ENCODE data around the gene BCAS1. TPM values are rescaled to one million over a fixed set of nuclear protein-coding genes. Genes with fewer than 3 reads are reported as not detected.

The BCAS1 gene
- total and polyA plus RNA-seq, 7 experiments from 2014 or later: 0.05 to 0.16 (median 0.10) TPM; not detected in 4

- no peak for DNase-seq
- ChIA-PET CTCF (interaction anchor here (0.7 kb wide), 1 partner anchor 45 kb away, joined by 3 read pairs; no protein-coding TSS in a partner anchor), POLR2A (no interaction called here)
- H3K36me3 ChIP-seq (ENCODE audit: control insufficient read depth in 2 of 3, insufficient read depth in 3 of 3, low read length in 3 of 3): no peaks in the 10 kb centered on the region
- no peaks in the 10 kb centered on the region for H3K27me3 ChIP-seq (ENCODE audit: control insufficient read depth in 2 of 2, insufficient read depth in 2 of 2, low read length in 2 of 2)
- H3K27ac ChIP-seq (ENCODE audit: low read depth, low read length): no peak overlapping the region
- Mint-ChIP-seq H3K9me3 (peaks cover 0 to 5% (median 0%) of the 10 kb centered on the region in 11 donors), H3K27me3 (peaks cover 0 to 18% (median 10%) of the 10 kb centered on the region in 5 donors), H3K27ac (no peak overlapping the region), H3K4me1 (peaks cover 0 to 4% (median 0%) of the 10 kb centered on the region in 7 donors), H3K4me3 (no peak overlapping the region), H3K36me3 (peaks cover 0 to 4% (median 0%) of the 10 kb centered on the region in 5 donors)
- no peak overlapping the region for H3K4me3 ChIP-seq (ENCODE audit: low read length)
- H3K4me1 ChIP-seq (ENCODE audit: control insufficient read depth in 2 of 2, insufficient read depth in 2 of 2, low read length in 2 of 2): no peaks in the 10 kb centered on the region
- intact Hi-C loops (cut with micrococcal nuclease): no loop called here
- ATAC-seq: no peak
- H3K9me3 ChIP-seq (ENCODE audit: control insufficient read depth in 2 of 3, low read length in 3 of 3): no peaks in the 10 kb centered on the region
Measured at GRCh38 chr20:54107600-54108325, 37.4 kb upstream of the BCAS1 start.

GRCh38 chr20:54107181-54107580 lies 36.8 kb upstream of the BCAS1 start:
- ATAC-seq (no peak), DNase-seq (no peak)
- ChIA-PET CTCF (interaction anchor here (0.7 kb wide), 1 partner anchor 44 kb away, joined by 3 read pairs; no protein-coding TSS in a partner anchor), POLR2A (no interaction called here)
- peaks cover 0 to 4% (median 0%) of the 10 kb centered on the region in 7 donors for H3K4me1 Mint-ChIP-seq
- Histone ChIP-seq H3K4me3 (ENCODE audit: low read length) (no peak overlapping the region), H3K9me3 (ENCODE audit: control insufficient read depth in 2 of 3, low read length in 3 of 3) (no peaks in the 10 kb centered on the region), H3K4me1 (ENCODE audit: control insufficient read depth in 2 of 2, insufficient read depth in 2 of 2, low read length in 2 of 2) (no peaks in the 10 kb centered on the region), H3K27ac (ENCODE audit: low read depth, low read length) (no peak overlapping the region), H3K27me3 (ENCODE audit: control insufficient read depth in 2 of 2, insufficient read depth in 2 of 2, low read length in 2 of 2) (no peaks in the 10 kb centered on the region), H3K36me3 (ENCODE audit: control insufficient read depth in 2 of 3, insufficient read depth in 3 of 3, low read length in 3 of 3) (no peaks in the 10 kb centered on the region)
- peaks cover 0 to 18% (median 12%) of the 10 kb centered on the region in 5 donors for H3K27me3 Mint-ChIP-seq
- no peak overlapping the region for H3K27ac Mint-ChIP-seq
- H3K4me3 Mint-ChIP-seq: no peak overlapping the region
- peaks cover 0 to 5% (median 0%) of the 10 kb centered on the region in 11 donors for H3K9me3 Mint-ChIP-seq
- peaks cover 0 to 4% (median 0%) of the 10 kb centered on the region in 5 donors for H3K36me3 Mint-ChIP-seq
- intact Hi-C loops (cut with micrococcal nuclease): no loop called here

GRCh38 chr20:54106162-54106561 lies 35.8 kb upstream of the BCAS1 start:
- POLR2A ChIA-PET: no interaction called here

GRCh38 chr20:54105653-54106052 lies 35.3 kb upstream of the BCAS1 start:
- POLR2A ChIA-PET: no interaction called here
- H3K36me3 ChIP-seq (ENCODE audit: control insufficient read depth in 2 of 3, insufficient read depth in 3 of 3, low read length in 3 of 3): no peaks in the 10 kb centered on the region
- H3K4me3 ChIP-seq (ENCODE audit: low read length): no peak overlapping the region
- peaks cover 0 to 19% (median 9%) of the 10 kb centered on the region in 5 donors for H3K27me3 Mint-ChIP-seq
- no peak for DNase-seq
- no peak for ATAC-seq
- intact Hi-C loops (cut with micrococcal nuclease): no loop called here
- peaks cover 0 to 1% (median 0%) of the 10 kb centered on the region in 11 donors for H3K9me3 Mint-ChIP-seq
- peaks cover 0 to 4% (median 0%) of the 10 kb centered on the region in 7 donors for H3K4me1 Mint-ChIP-seq
- no peaks in the 10 kb centered on the region for H3K4me1 ChIP-seq (ENCODE audit: control insufficient read depth in 2 of 2, insufficient read depth in 2 of 2, low read length in 2 of 2)
- no peaks in the 10 kb centered on the region for H3K9me3 ChIP-seq (ENCODE audit: control insufficient read depth in 2 of 3, low read length in 3 of 3)
- no peak overlapping the region for H3K4me3 Mint-ChIP-seq
- no peak overlapping the region for H3K27ac Mint-ChIP-seq
- no peaks in the 10 kb centered on the region for H3K27me3 ChIP-seq (ENCODE audit: control insufficient read depth in 2 of 2, insufficient read depth in 2 of 2, low read length in 2 of 2)
- CTCF ChIA-PET: interaction anchor here (0.6 to 1.4 kb wide), 5 partner anchors 8 to 545 kb away, joined by 3 to 9 read pairs (median 3); partner anchors contain the start of gene PFDN4
- peaks cover 0 to 4% (median 0%) of the 10 kb centered on the region in 5 donors for H3K36me3 Mint-ChIP-seq
- no peak overlapping the region for H3K27ac ChIP-seq (ENCODE audit: low read depth, low read length)

More at GRCh38 chr20:54106162-54106561, 35.8 kb upstream of the BCAS1 start:
- Mint-ChIP-seq H3K36me3 (peaks cover 0 to 4% (median 0%) of the 10 kb centered on the region in 5 donors), H3K27ac (no peak overlapping the region), H3K9me3 (peaks cover 0 to 1% (median 0%) of the 10 kb centered on the region in 11 donors), H3K4me3 (no peak overlapping the region), H3K4me1 (peaks cover 0 to 4% (median 0%) of the 10 kb centered on the region in 7 donors), H3K27me3 (peaks cover 0 to 19% (median 9%) of the 10 kb centered on the region in 5 donors)
- no peaks in the 10 kb centered on the region for H3K4me1 ChIP-seq (ENCODE audit: control insufficient read depth in 2 of 2, insufficient read depth in 2 of 2, low read length in 2 of 2)
- no peaks in the 10 kb centered on the region for H3K36me3 ChIP-seq (ENCODE audit: control insufficient read depth in 2 of 3, insufficient read depth in 3 of 3, low read length in 3 of 3)
- H3K27ac ChIP-seq (ENCODE audit: low read depth, low read length): no peak overlapping the region
- no peaks in the 10 kb centered on the region for H3K9me3 ChIP-seq (ENCODE audit: control insufficient read depth in 2 of 3, low read length in 3 of 3)
- H3K27me3 ChIP-seq (ENCODE audit: control insufficient read depth in 2 of 2, insufficient read depth in 2 of 2, low read length in 2 of 2): no peaks in the 10 kb centered on the region
- ATAC-seq (no peak), DNase-seq (no peak)
- intact Hi-C loops (cut with micrococcal nuclease): no loop called here
- H3K4me3 ChIP-seq (ENCODE audit: low read length): no peak overlapping the region
- CTCF ChIA-PET: interaction anchor here (0.6 to 1.4 kb wide), 4 partner anchors 9 to 544 kb away, joined by 3 to 9 read pairs (median 4); partner anchors contain the start of gene PFDN4

- Histone ChIP-seq H3K9me3 (ENCODE audit: control insufficient read depth in 2 of 3, low read length in 3 of 3) (no peaks in the 10 kb centered on the region), H3K4me1 (ENCODE audit: control insufficient read depth in 2 of 2, insufficient read depth in 2 of 2, low read length in 2 of 2) (no peaks in the 10 kb centered on the region), H3K27ac (ENCODE audit: low read depth, low read length) (no peak overlapping the region), H3K4me3 (ENCODE audit: low read length) (no peak overlapping the region), H3K36me3 (ENCODE audit: control insufficient read depth in 2 of 3, insufficient read depth in 3 of 3, low read length in 3 of 3) (no peaks in the 10 kb centered on the region), H3K27me3 (ENCODE audit: control insufficient read depth in 2 of 2, insufficient read depth in 2 of 2, low read length in 2 of 2) (no peaks in the 10 kb centered on the region)
- Mint-ChIP-seq H3K4me1 (peaks cover 0 to 4% (median 0%) of the 10 kb centered on the region in 7 donors), H3K27ac (no peak overlapping the region), H3K36me3 (peaks cover 0 to 5% (median 0%) of the 10 kb centered on the region in 5 donors), H3K27me3 (peaks cover 0 to 19% (median 9%) of the 10 kb centered on the region in 5 donors), H3K9me3 (peaks cover 0 to 1% (median 0%) of the 10 kb centered on the region in 11 donors), H3K4me3 (no peak overlapping the region)
- DNase-seq (no peak), ATAC-seq (no peak)
- intact Hi-C loops (cut with micrococcal nuclease): no loop called here
- POLR2A ChIA-PET: no interaction called here
- CTCF ChIA-PET: interaction anchor here (0.6 to 1.0 kb wide), 3 partner anchors 7 to 96 kb away, joined by 3 read pairs; no protein-coding TSS in a partner anchor
Measured at GRCh38 chr20:54104781-54105180, 34.4 kb upstream of the BCAS1 start.

- CTCF ChIA-PET: interaction anchor here (0.6 to 1.0 kb wide), 5 partner anchors 12 to 543 kb away, joined by 3 to 4 read pairs (median 3); no protein-coding TSS in a partner anchor
Measured at GRCh38 chr20:54103762-54104600, 33.6 kb upstream of the BCAS1 start.

More at GRCh38 chr20:54103762-54104600, 33.6 kb upstream of the BCAS1 start:
- Mint-ChIP-seq H3K9me3 (peaks cover 0 to 1% (median 0%) of the 10 kb centered on the region in 11 donors), H3K4me1 (peaks cover 0 to 4% (median 0%) of the 10 kb centered on the region in 7 donors), H3K27me3 (peaks cover 0 to 19% (median 9%) of the 10 kb centered on the region in 5 donors), H3K4me3 (no peak overlapping the region), H3K27ac (no peak overlapping the region), H3K36me3 (peaks cover 0 to 5% (median 0%) of the 10 kb centered on the region in 5 donors)
- DNase-seq (no peak), ATAC-seq (no peak)
- Histone ChIP-seq H3K27me3 (ENCODE audit: control insufficient read depth in 2 of 2, insufficient read depth in 2 of 2, low read length in 2 of 2) (no peaks in the 10 kb centered on the region), H3K36me3 (ENCODE audit: control insufficient read depth in 2 of 3, insufficient read depth in 3 of 3, low read length in 3 of 3) (no peaks in the 10 kb centered on the region), H3K4me1 (ENCODE audit: control insufficient read depth in 2 of 2, insufficient read depth in 2 of 2, low read length in 2 of 2) (no peaks in the 10 kb centered on the region), H3K4me3 (ENCODE audit: low read length) (no peak overlapping the region), H3K9me3 (ENCODE audit: control insufficient read depth in 2 of 3, low read length in 3 of 3) (no peaks in the 10 kb centered on the region), H3K27ac (ENCODE audit: low read depth, low read length) (no peak overlapping the region)
- POLR2A ChIA-PET: no interaction called here
- intact Hi-C loops (cut with micrococcal nuclease): no loop called here

Measured in naive thymus-derived CD4-positive, alpha-beta T cell (primary cell).